Measurements from ENCODE around the gene NOX4.
"Not testable (repeated sequence)": the region's sequence is repeated elsewhere in the genome, so short reads cannot be mapped to it uniquely, and the experiment has no call there.

NOX4 gene

GRCh38 chr11:89361734-89362133, 129.4 kb downstream of the NOX4 start:
- H3K27ac ChIP-seq: no peak overlapping the region
- H3K36me3 ChIP-seq (replicated peaks): no peaks in the 10 kb centered on the region
- no peaks in the 10 kb centered on the region for H3K27me3 ChIP-seq (replicated peaks)
- DNase-seq: no peak
- in situ Hi-C loops (cut with HindIII; ENCODE audit: low pct_ligation_motif_present, low sequenced_read_pairs): no loop called here
- H3K4me3 ChIP-seq (ENCODE audit: low read depth, low read length): no peak overlapping the region
- TF ChIP-seq CTCF (IDR thresholded peaks at IDR 0.05; ENCODE audit: low read depth, low read length, missing control alignments): no peak

GRCh38 chr11:89359208-89359607, 132.0 kb downstream of the NOX4 start:
- H3K36me3 ChIP-seq (replicated peaks); H3K27me3 ChIP-seq (replicated peaks); H3K4me3 ChIP-seq (ENCODE audit: low read depth, low read length); in situ Hi-C loops (cut with HindIII; ENCODE audit: low pct_ligation_motif_present, low sequenced_read_pairs); DNase-seq; H3K27ac ChIP-seq: not testable (repeated sequence)

- no peak for TF ChIP-seq CTCF (IDR thresholded peaks at IDR 0.05; ENCODE audit: low read depth, low read length, missing control alignments)
- no peak for DNase-seq
- no peak overlapping the region for H3K4me3 ChIP-seq (ENCODE audit: low read depth, low read length)
- H3K27ac ChIP-seq: no peak overlapping the region
- in situ Hi-C loops (cut with HindIII; ENCODE audit: low pct_ligation_motif_present, low sequenced_read_pairs): no loop called here
- H3K36me3 ChIP-seq (replicated peaks): no peaks in the 10 kb centered on the region
- no peaks in the 10 kb centered on the region for H3K27me3 ChIP-seq (replicated peaks)
Measured at GRCh38 chr11:89358761-89359160, 132.4 kb downstream of the NOX4 start.

- H3K36me3 ChIP-seq (replicated peaks): no peaks in the 10 kb centered on the region
- TF ChIP-seq CTCF (IDR thresholded peaks at IDR 0.05; ENCODE audit: low read depth, low read length, missing control alignments): no peak
- in situ Hi-C loops (cut with HindIII; ENCODE audit: low pct_ligation_motif_present, low sequenced_read_pairs): no loop called here
- no peak overlapping the region for H3K27ac ChIP-seq
- H3K4me3 ChIP-seq (ENCODE audit: low read depth, low read length): no peak overlapping the region
- H3K27me3 ChIP-seq (replicated peaks): no peaks in the 10 kb centered on the region
- DNase-seq: no peak
Measured at GRCh38 chr11:89355646-89356045, 135.5 kb downstream of the NOX4 start.

GRCh38 chr11:89354513-89354912, 136.7 kb downstream of the NOX4 start:
- H3K4me3 ChIP-seq (ENCODE audit: low read depth, low read length); in situ Hi-C loops (cut with HindIII; ENCODE audit: low pct_ligation_motif_present, low sequenced_read_pairs): not testable (repeated sequence)

GRCh38 chr11:89347071-89347470, 144.1 kb downstream of the NOX4 start:
- in situ Hi-C loops (cut with HindIII; ENCODE audit: low pct_ligation_motif_present, low sequenced_read_pairs): no loop called here
- Histone ChIP-seq H3K4me3 (ENCODE audit: low read depth, low read length) (no peak overlapping the region), H3K27me3 (replicated peaks) (no peaks in the 10 kb centered on the region), H3K36me3 (replicated peaks) (no peaks in the 10 kb centered on the region), H3K27ac (no peak overlapping the region)
- no peak for TF ChIP-seq CTCF (IDR thresholded peaks at IDR 0.05; ENCODE audit: low read depth, low read length, missing control alignments)
- peak; percentile 22 for DNase-seq

More at GRCh38 chr11:89354513-89354912, 136.7 kb downstream of the NOX4 start:
- DNase-seq; H3K27ac ChIP-seq; H3K27me3 ChIP-seq (replicated peaks); H3K36me3 ChIP-seq (replicated peaks): not testable (repeated sequence)

GRCh38 chr11:89346601-89347000, 144.6 kb downstream of the NOX4 start:
- TF ChIP-seq CTCF (IDR thresholded peaks at IDR 0.05; ENCODE audit: low read depth, low read length, missing control alignments): no peak
- no peaks in the 10 kb centered on the region for H3K27me3 ChIP-seq (replicated peaks)
- H3K27ac ChIP-seq: no peak overlapping the region
- no peak overlapping the region for H3K4me3 ChIP-seq (ENCODE audit: low read depth, low read length)
- DNase-seq: no peak
- in situ Hi-C loops (cut with HindIII; ENCODE audit: low pct_ligation_motif_present, low sequenced_read_pairs): no loop called here
- no peaks in the 10 kb centered on the region for H3K36me3 ChIP-seq (replicated peaks)

GRCh38 chr11:89342880-89343572, 148.1 kb downstream of the NOX4 start:
- H3K4me3 ChIP-seq (ENCODE audit: low read depth, low read length); in situ Hi-C loops (cut with HindIII; ENCODE audit: low pct_ligation_motif_present, low sequenced_read_pairs); H3K27me3 ChIP-seq (replicated peaks); DNase-seq; H3K27ac ChIP-seq; H3K36me3 ChIP-seq (replicated peaks): not testable (repeated sequence)

GRCh38 chr11:89340450-89340849, 150.7 kb downstream of the NOX4 start:
- H3K4me3 ChIP-seq (ENCODE audit: low read depth, low read length); in situ Hi-C loops (cut with HindIII; ENCODE audit: low pct_ligation_motif_present, low sequenced_read_pairs); DNase-seq; H3K36me3 ChIP-seq (replicated peaks); H3K27ac ChIP-seq; H3K27me3 ChIP-seq (replicated peaks): not testable (repeated sequence)

GRCh38 chr11:89338073-89338472, 153.1 kb downstream of the NOX4 start:
- H3K4me3 ChIP-seq (ENCODE audit: low read depth, low read length); H3K36me3 ChIP-seq (replicated peaks); DNase-seq; H3K27ac ChIP-seq; H3K27me3 ChIP-seq (replicated peaks); in situ Hi-C loops (cut with HindIII; ENCODE audit: low pct_ligation_motif_present, low sequenced_read_pairs): not testable (repeated sequence)

All from brain microvascular endothelial cell (primary cell).